Progenitor cell of endocrine pancreas (in vitro differentiated cells): Measurements from ENCODE around the gene CLEC11A. TPM values are rescaled to one million over a fixed set of nuclear protein-coding genes. Genes with fewer than 3 reads are reported as not detected.
A peak's percentile ranks its signal among the peaks of the same experiment; 100 is the strongest.

ENCODE experiments used
- DNase-seq: peaks from one replicate; pipeline ENCODE4 v3.0.0; 2021; ENCODE audit warnings: low spot score; ENCODE audit not compliant: unreplicated experiment
- H3K27ac Mint-ChIP-seq: 2 replicates; pipeline ENCODE4 v1.8.0; 2021; ENCODE audit warnings: mild to moderate bottlenecking, moderate library complexity, mixed read lengths
- H3K27me3 Mint-ChIP-seq: 2 replicates; pipeline ENCODE4 v1.8.0; 2021; ENCODE audit warnings: mixed read lengths
- H3K36me3 Mint-ChIP-seq: 2 replicates; pipeline ENCODE4 v1.8.0; 2022; ENCODE audit warnings: mixed read lengths; ENCODE audit not compliant: insufficient read depth
- H3K4me1 Mint-ChIP-seq: 2 replicates; pipeline ENCODE4 v1.8.0; 2021; ENCODE audit warnings: low read depth, mixed read lengths
- H3K4me3 Mint-ChIP-seq: 2 replicates; pipeline ENCODE4 v1.8.0; 2021; ENCODE audit warnings: low read depth, mild to moderate bottlenecking, moderate library complexity, mixed read lengths
- H3K9me3 Mint-ChIP-seq: 2 replicates; pipeline ENCODE4 v1.8.0; 2021; ENCODE audit warnings: low read depth, mixed read lengths
- total RNA-seq: library from RNA; stranded (reverse); gene quantifications from 2 replicates; pipeline ENCODE4 v1.2.1, GENCODE V29; 2021
- TF ChIP-seq, protein P1 (sequence below): fragments of 200-600 bp; sonication (generic); IDR thresholded peaks from one replicate; pipeline ENCODE4 v1.5.0; 2021; ENCODE audit warnings: antibody characterized with exemption, mild to moderate bottlenecking; ENCODE audit not compliant: unreplicated experiment

The CLEC11A gene
- total RNA-seq, 1 donor from 2014 or later, result 5.4 TPM

DNA sequence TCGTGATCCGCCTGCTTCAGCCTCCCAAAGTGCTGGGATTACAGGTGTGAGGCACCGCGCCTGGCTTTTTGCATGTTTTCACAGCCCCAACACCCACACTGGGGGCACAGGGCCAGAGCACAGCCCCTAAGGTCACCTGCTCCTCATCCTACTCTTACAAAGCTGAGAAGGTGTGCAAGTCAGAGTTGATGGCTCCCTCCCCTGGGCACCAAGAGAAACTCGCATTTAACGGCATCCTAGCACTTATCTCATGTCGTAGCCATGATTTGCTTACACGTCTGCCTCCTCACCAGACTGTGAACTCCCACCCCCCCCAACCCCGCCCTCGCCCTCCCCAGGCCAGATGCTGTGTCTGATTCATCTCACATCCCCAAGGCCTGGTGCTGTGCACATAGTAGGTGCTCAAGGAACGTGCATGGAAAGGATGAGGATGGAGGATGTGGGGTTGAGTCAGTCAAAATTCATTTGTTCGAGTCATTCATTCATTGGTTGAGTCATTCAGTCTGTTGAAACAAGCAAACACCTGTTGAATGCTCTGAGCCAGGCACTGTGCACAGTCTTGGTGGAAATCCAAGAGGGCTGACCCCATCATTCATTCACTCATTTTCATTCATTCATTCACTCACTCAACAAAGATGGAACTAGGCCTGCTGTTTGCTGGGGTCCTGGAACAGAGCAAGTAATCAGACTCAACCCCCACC, 14.8 kb upstream of the CLEC11A start:
- H3K27ac Mint-ChIP-seq, result no peak overlapping the region
- TF ChIP-seq, protein P1, sequence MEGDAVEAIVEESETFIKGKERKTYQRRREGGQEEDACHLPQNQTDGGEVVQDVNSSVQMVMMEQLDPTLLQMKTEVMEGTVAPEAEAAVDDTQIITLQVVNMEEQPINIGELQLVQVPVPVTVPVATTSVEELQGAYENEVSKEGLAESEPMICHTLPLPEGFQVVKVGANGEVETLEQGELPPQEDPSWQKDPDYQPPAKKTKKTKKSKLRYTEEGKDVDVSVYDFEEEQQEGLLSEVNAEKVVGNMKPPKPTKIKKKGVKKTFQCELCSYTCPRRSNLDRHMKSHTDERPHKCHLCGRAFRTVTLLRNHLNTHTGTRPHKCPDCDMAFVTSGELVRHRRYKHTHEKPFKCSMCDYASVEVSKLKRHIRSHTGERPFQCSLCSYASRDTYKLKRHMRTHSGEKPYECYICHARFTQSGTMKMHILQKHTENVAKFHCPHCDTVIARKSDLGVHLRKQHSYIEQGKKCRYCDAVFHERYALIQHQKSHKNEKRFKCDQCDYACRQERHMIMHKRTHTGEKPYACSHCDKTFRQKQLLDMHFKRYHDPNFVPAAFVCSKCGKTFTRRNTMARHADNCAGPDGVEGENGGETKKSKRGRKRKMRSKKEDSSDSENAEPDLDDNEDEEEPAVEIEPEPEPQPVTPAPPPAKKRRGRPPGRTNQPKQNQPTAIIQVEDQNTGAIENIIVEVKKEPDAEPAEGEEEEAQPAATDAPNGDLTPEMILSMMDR, result no peak
- no peaks in the 10 kb centered on the region for H3K36me3 Mint-ChIP-seq
- H3K4me3 Mint-ChIP-seq, result no peak overlapping the region
- H3K4me1 Mint-ChIP-seq, result no peaks in the 10 kb centered on the region
- DNase-seq, result no peak
- H3K27me3 Mint-ChIP-seq, result peaks cover 75% of the 10 kb centered on the region
- H3K9me3 Mint-ChIP-seq, result no peaks in the 10 kb centered on the region

GRCh38 chr19:50710094-50710493, 13.1 kb upstream of the CLEC11A start:
- Mint-ChIP-seq H3K27me3 (peaks cover 78% of the 10 kb centered on the region), H3K27ac (no peak overlapping the region)
- TF ChIP-seq, protein P1, result peak; percentile 22

GRCh38 chr19:50710612-50711011, 12.6 kb upstream of the CLEC11A start:
- DNase-seq, result no peak

More at GRCh38 chr19:50710094-50710493, 13.1 kb upstream of the CLEC11A start:
- H3K9me3 Mint-ChIP-seq, result no peaks in the 10 kb centered on the region
- no peak for DNase-seq
- no peaks in the 10 kb centered on the region for H3K36me3 Mint-ChIP-seq
- no peaks in the 10 kb centered on the region for H3K4me1 Mint-ChIP-seq
- no peak overlapping the region for H3K4me3 Mint-ChIP-seq

GRCh38 chr19:50711196-50711595, 12.0 kb upstream of the CLEC11A start:
- peaks cover 81% of the 10 kb centered on the region for H3K27me3 Mint-ChIP-seq

More at GRCh38 chr19:50710612-50711011, 12.6 kb upstream of the CLEC11A start:
- TF ChIP-seq, protein P1, result no peak
- H3K4me1 Mint-ChIP-seq, result no peaks in the 10 kb centered on the region
- no peak overlapping the region for H3K4me3 Mint-ChIP-seq
- H3K36me3 Mint-ChIP-seq, result no peaks in the 10 kb centered on the region
- no peak overlapping the region for H3K27ac Mint-ChIP-seq
- H3K27me3 Mint-ChIP-seq, result peaks cover 78% of the 10 kb centered on the region
- no peaks in the 10 kb centered on the region for H3K9me3 Mint-ChIP-seq

GRCh38 chr19:50711805-50712204, 11.4 kb upstream of the CLEC11A start:
- Mint-ChIP-seq H3K27ac (no peak overlapping the region), H3K9me3 (no peaks in the 10 kb centered on the region), H3K4me3 (no peak overlapping the region), H3K4me1 (no peaks in the 10 kb centered on the region), H3K27me3 (peaks cover 81% of the 10 kb centered on the region), H3K36me3 (no peaks in the 10 kb centered on the region)
- DNase-seq, result no peak
- TF ChIP-seq, protein P1, result no peak

More at GRCh38 chr19:50711196-50711595, 12.0 kb upstream of the CLEC11A start:
- no peaks in the 10 kb centered on the region for H3K9me3 Mint-ChIP-seq
- H3K4me1 Mint-ChIP-seq, result no peaks in the 10 kb centered on the region
- TF ChIP-seq, protein P1, result no peak
- DNase-seq, result no peak
- H3K36me3 Mint-ChIP-seq, result no peaks in the 10 kb centered on the region
- no peak overlapping the region for H3K27ac Mint-ChIP-seq
- H3K4me3 Mint-ChIP-seq, result no peak overlapping the region
